ENCODE measurements around the gene TEX51. TPM values are rescaled to one million over a fixed set of nuclear protein-coding genes. Genes with fewer than 3 reads are reported as not detected.

Gene TEX51
- total RNA-seq, 2 experiments from 2014 or later: not detected

GRCh38 chr2:126884861-126885750 lies 13.6 kb upstream of the TEX51 start:
- no peaks in the 10 kb centered on the region for H3K9me2 ChIP-seq (ENCODE audit: insufficient read depth, low read length)
- no peaks in the 10 kb centered on the region for H4K20me1 ChIP-seq (ENCODE audit: insufficient read depth, low read length)
- no peak overlapping the region for H2AFZ ChIP-seq (ENCODE audit: low read length)
- no peaks in the 10 kb centered on the region for H3K4me1 ChIP-seq (ENCODE audit: insufficient read depth, low read length, poor library complexity, severe bottlenecking)
- TF ChIP-seq EZH2phosphoT487 (IDR thresholded peaks at IDR 0.05; ENCODE audit: borderline replicate concordance, low read depth, low read length) (no peak), CTCF (conservative IDR thresholded peaks at IDR 0.05; ENCODE audit: low read length) (no peak)
- BruUV-seq (replicated peaks): no TSS peak
- no peak overlapping the region for H3K27ac ChIP-seq (ENCODE audit: low read depth, low read length, poor library complexity, severe bottlenecking)
- no peak for DNase-seq (ENCODE audit: low spot score)
- intact Hi-C loops (cut with micrococcal nuclease; ENCODE audit: unreplicated experiment): no loop called here
- H3K4me3 ChIP-seq (ENCODE audit: low read depth, low read length, poor library complexity, severe bottlenecking): no peak overlapping the region
- H3K9me3 ChIP-seq (ENCODE audit: low read length): no peaks in the 10 kb centered on the region
- H3K4me2 ChIP-seq (ENCODE audit: low read length): no peak overlapping the region
- ChIA-PET CTCF (ENCODE audit: unreplicated experiment) (no interaction called here), POLR2A (interaction anchor here (0.7 kb wide), 1 partner anchor 227 kb away, joined by 3 read pairs; no protein-coding TSS in a partner anchor)
- no peaks in the 10 kb centered on the region for H3K36me3 ChIP-seq (ENCODE audit: insufficient read depth, low read length)
- no peaks in the 10 kb centered on the region for H3K79me2 ChIP-seq (ENCODE audit: insufficient read depth, low read depth, low read length)

- Histone ChIP-seq H3K79me2 (ENCODE audit: insufficient read depth, low read depth, low read length) (no peaks in the 10 kb centered on the region), H3K9me2 (ENCODE audit: insufficient read depth, low read length) (no peaks in the 10 kb centered on the region), H3K36me3 (ENCODE audit: insufficient read depth, low read length) (no peaks in the 10 kb centered on the region), H3K9me3 (ENCODE audit: low read length) (no peaks in the 10 kb centered on the region), H3K4me1 (ENCODE audit: insufficient read depth, low read length, poor library complexity, severe bottlenecking) (no peaks in the 10 kb centered on the region), H3K27ac (ENCODE audit: low read depth, low read length, poor library complexity, severe bottlenecking) (no peak overlapping the region), H2AFZ (ENCODE audit: low read length) (no peak overlapping the region), H3K4me3 (ENCODE audit: low read depth, low read length, poor library complexity, severe bottlenecking) (no peak overlapping the region), H3K4me2 (ENCODE audit: low read length) (no peak overlapping the region), H4K20me1 (ENCODE audit: insufficient read depth, low read length) (no peaks in the 10 kb centered on the region)
- no TSS peak for BruUV-seq (replicated peaks)
- ChIA-PET POLR2A (no interaction called here), CTCF (ENCODE audit: unreplicated experiment) (no interaction called here)
- no peak for TF ChIP-seq CTCF (conservative IDR thresholded peaks at IDR 0.05; ENCODE audit: low read length)
- no peak for TF ChIP-seq EZH2phosphoT487 (IDR thresholded peaks at IDR 0.05; ENCODE audit: borderline replicate concordance, low read depth, low read length)
- DNase-seq (ENCODE audit: low spot score): no peak
- intact Hi-C loops (cut with micrococcal nuclease; ENCODE audit: unreplicated experiment): no loop called here
Measured at GRCh38 chr2:126885751-126886210, 12.9 kb upstream of the TEX51 start.

Data from OCI-LY7 (cell line).